Testis (tissue), 3 donors: ENCODE measurements around the gene LRG1. TPM values are rescaled to one million over a fixed set of nuclear protein-coding genes. Genes with fewer than 3 reads are reported as not detected.

Experiments
- DNase-seq: peaks from one replicate; pipeline ENCODE4 v3.0.0-alpha.2; 2019
- H3K27ac ChIP-seq, 2 donors: fragments of 200-600 bp; sonication (generic); one replicate each; pipeline ENCODE4 v1.5.1; 2019
- H3K27me3 ChIP-seq: fragments of 200-600 bp; sonication (generic); one replicate; pipeline ENCODE4 v1.5.1; 2019
- H3K36me3 ChIP-seq: fragments of 200-600 bp; sonication (generic); one replicate; pipeline ENCODE4 v1.5.1; 2017; ENCODE audit warnings: low read depth; ENCODE audit errors: missing control alignments
- H3K4me1 ChIP-seq: fragments of 200-600 bp; sonication (generic); one replicate; pipeline ENCODE4 v1.5.1; 2019
- H3K4me3 ChIP-seq, 2 donors: fragments of 200-600 bp; sonication (generic); one replicate each; pipeline ENCODE4 v1.5.1; 2017 to 2019
- H3K9me3 ChIP-seq: fragments of 200-600 bp; sonication (generic); one replicate; pipeline ENCODE4 v1.5.1; 2017
- CTCF ChIP-seq, 3 experiments: fragments of 450-650 bp in 2 of 3; fragments of 200-600 bp in 1 of 3; sonication (generic) in 1 of 3; IDR thresholded peaks; one replicate each; pipeline ENCODE4 v1.5.1; 2016 to 2019; ENCODE audit warnings: antibody characterized with exemption in 3 of 3, mild to moderate bottlenecking in 2 of 3, moderate library complexity in 1 of 3
- POLR2A ChIP-seq: fragments of 450-650 bp; IDR thresholded peaks from one replicate; pipeline ENCODE4 v1.6.1; 2017; ENCODE audit warnings: antibody characterized with exemption, mild to moderate bottlenecking, moderate library complexity
- WGBS, 2 donors: methylation state at CpG; one replicate each; pipeline ENCODE4 v1.1.5; 2018; 5-methylcytosine and 5-hydroxymethylcytosine counted together
- intact Hi-C: fragments of 100-400 bp; cut with DNase I; formaldehyde crosslinking; loops from one replicate; pipeline ENCODE4 v1.15.1; 2023; ENCODE audit warnings: low total_unique reads
- polyA plus RNA-seq: library from polyadenylated mRNA; stranded (reverse); fragments of 350-450 nt; fragmentation: Illumina TruSeq; extraction: RNeasy Lipid Tissue Mini Kit (QIAGEN cat#74804); gene quantifications from one replicate; pipeline ENCODE4 v1.2.3, GENCODE V29; 2014; ENCODE audit warnings: low read depth, low replicate concordance; ENCODE audit not compliant: insufficient read depth
- total RNA-seq, 2 donors: library from RNA; depleted of rRNA; stranded (reverse); fragments of >200 nt; gene quantifications; one replicate each; pipeline ENCODE4 v1.2.3, GENCODE V29; 2016

Gene LRG1
- total and polyA plus RNA-seq, 3 donors from 2014 or later: 0.24 to 0.58 (median 0.25) TPM

GRCh38 chr19:4582980-4583842 is 43.4 kb upstream of the LRG1 start:
- H3K36me3 ChIP-seq: no peaks in the 10 kb centered on the region
- no peaks in the 10 kb centered on the region for H3K9me3 ChIP-seq
- H3K4me3 ChIP-seq: no peak overlapping the region
- peak; percentile 27 for DNase-seq
- no peak for TF ChIP-seq CTCF (IDR thresholded peaks at IDR 0.05)
- TF ChIP-seq POLR2A: no peak
- peaks cover 14% of the 10 kb centered on the region for H3K4me1 ChIP-seq
- no peaks in the 10 kb centered on the region for H3K27me3 ChIP-seq
- WGBS, 2 donors: 56 to 80% methylated on average over 9 to 16 of the region's 16 CpGs
- intact Hi-C loops: no loop called here
- H3K27ac ChIP-seq: no peak overlapping the region

DNA sequence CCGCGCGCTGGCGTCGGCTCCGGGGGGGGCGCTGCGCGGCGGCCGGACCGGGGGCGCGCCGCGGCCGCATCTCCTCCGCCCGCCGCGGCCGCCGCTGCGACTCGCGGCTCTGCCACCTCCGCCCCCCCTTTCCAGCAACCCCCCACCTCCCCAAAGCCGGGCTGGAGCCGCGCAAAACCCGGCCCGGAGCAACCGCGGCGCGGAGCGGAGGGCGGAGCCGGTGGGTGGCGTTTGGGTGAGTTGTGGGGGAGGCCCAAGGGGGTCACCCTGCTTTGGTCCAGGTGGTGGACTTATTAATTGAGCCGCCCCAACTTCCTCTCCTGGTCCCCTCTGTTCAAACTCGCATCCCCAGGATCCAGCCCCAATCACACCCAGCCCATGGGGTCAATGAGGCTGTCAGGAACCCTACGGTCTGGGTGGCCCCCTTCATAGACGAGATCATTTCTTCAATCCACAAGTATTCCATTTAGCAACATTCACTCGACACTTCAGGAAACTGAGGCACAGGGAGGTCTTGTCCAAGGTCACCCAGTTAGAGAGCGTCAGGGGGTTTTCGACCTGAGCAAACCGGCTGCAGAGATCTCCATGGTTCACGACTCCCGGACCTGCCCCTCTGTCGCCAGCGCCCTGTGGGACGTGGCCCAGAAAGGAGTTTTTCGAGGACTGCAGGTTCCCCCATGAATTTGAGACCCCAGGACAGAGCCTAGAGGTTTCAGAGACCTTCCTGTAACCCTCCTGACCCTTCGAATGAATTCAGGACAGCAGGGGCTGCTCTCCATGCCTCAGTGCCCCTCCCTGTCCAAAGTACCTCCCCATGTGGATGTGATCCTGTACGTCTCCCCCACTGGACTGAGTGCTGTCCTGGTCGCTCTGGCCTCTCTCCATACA is 42.1 kb upstream of the LRG1 start:
- DNase-seq: no peak
- peaks cover 14% of the 10 kb centered on the region for H3K4me1 ChIP-seq
- no peak overlapping the region for H3K27ac ChIP-seq
- WGBS, 2 donors: 16 to 22% methylated on average over 10 to 28 of the region's 57 CpGs
- no peaks in the 10 kb centered on the region for H3K9me3 ChIP-seq
- H3K27me3 ChIP-seq: no peaks in the 10 kb centered on the region
- intact Hi-C loops: no loop called here
- no peak overlapping the region for H3K4me3 ChIP-seq
- TF ChIP-seq CTCF (IDR thresholded peaks at IDR 0.05) (no peak), POLR2A (no peak)
- H3K36me3 ChIP-seq: no peaks in the 10 kb centered on the region

- 1 to 7% methylated on average over 3 to 20 of the region's 62 CpGs for WGBS, 2 donors
- Histone ChIP-seq H3K36me3 (no peaks in the 10 kb centered on the region), H3K27me3 (no peaks in the 10 kb centered on the region), H3K27ac (no peak overlapping the region), H3K4me3 (peak overlapping the region; percentile 29 to 39), H3K4me1 (peaks cover 14% of the 10 kb centered on the region), H3K9me3 (no peaks in the 10 kb centered on the region)
- TF ChIP-seq CTCF (IDR thresholded peaks at IDR 0.05) (no peak), POLR2A (no peak)
- intact Hi-C loops: no loop called here
- DNase-seq: no peak
Measured at GRCh38 chr19:4580961-4581665, 41.3 kb upstream of the LRG1 start.

- H3K4me3 ChIP-seq: peak overlapping the region; percentile 29 to 39
- H3K4me1 ChIP-seq: peaks cover 15% of the 10 kb centered on the region
- intact Hi-C loops: no loop called here
- H3K27me3 ChIP-seq: no peaks in the 10 kb centered on the region
- no peak overlapping the region for H3K27ac ChIP-seq
- H3K9me3 ChIP-seq: no peaks in the 10 kb centered on the region
- no peak for TF ChIP-seq CTCF (IDR thresholded peaks at IDR 0.05)
- whole genome bisulfite sequencing, 2 donors: 1 to 6% methylated on average over 19 to 33 of the region's 50 CpGs
- DNase-seq: no peak
- no peaks in the 10 kb centered on the region for H3K36me3 ChIP-seq
Measured at GRCh38 chr19:4580021-4580901, 40.4 kb upstream of the LRG1 start.
